HFF-Myc (cell line): ENCODE measurements around the gene ULK4.
"Not testable (repeated sequence)": the region's sequence is repeated elsewhere in the genome, so short reads cannot be mapped to it uniquely, and the experiment has no call there.

Experiments used
- DNase-seq: peaks from one replicate; pipeline ENCODE4 v3.0.0-alpha.2; 2011; ENCODE audit warnings: low read depth; ENCODE audit errors: extremely low read depth
- H3K4me3 ChIP-seq: replicated peaks from 2 replicates; pipeline ENCODE4 v1.5.1; 2011; ENCODE audit warnings: low read depth, mild to moderate bottlenecking, control low read depth, low read length
- CTCF ChIP-seq: IDR thresholded peaks from 2 replicates; pipeline ENCODE4 v1.5.1; 2012; ENCODE audit warnings: mild to moderate bottlenecking, low read depth, low read length, control low read depth; ENCODE audit errors: missing control alignments

ULK4 gene

GRCh38 chr3:41652931-41653330 is 309.0 kb downstream of the ULK4 start:
- no peak for DNase-seq
- H3K4me3 ChIP-seq, result no peak overlapping the region
- TF ChIP-seq CTCF, result no peak

- DNase-seq, result no peak
- no peak for TF ChIP-seq CTCF
- H3K4me3 ChIP-seq, result no peak overlapping the region
These were observed 309.4 kb downstream of the ULK4 start for GRCh38 chr3:41652506-41652905.

- no peak for DNase-seq
- TF ChIP-seq CTCF, result no peak
These were observed 310.2 kb downstream of the ULK4 start for GRCh38 chr3:41651718-41652117.

GRCh38 chr3:41650406-41650805 is 311.5 kb downstream of the ULK4 start:
- TF ChIP-seq CTCF, result no peak
- H3K4me3 ChIP-seq, result no peak overlapping the region
- no peak for DNase-seq

More at GRCh38 chr3:41651718-41652117, 310.2 kb downstream of the ULK4 start:
- H3K4me3 ChIP-seq, result no peak overlapping the region

- no peak for TF ChIP-seq CTCF
- H3K4me3 ChIP-seq, result no peak overlapping the region
- no peak for DNase-seq
These were observed 312.7 kb downstream of the ULK4 start for GRCh38 chr3:41649129-41649739.

- H3K4me3 ChIP-seq, DNase-seq: not testable (repeated sequence)
These were observed 314.2 kb downstream of the ULK4 start for GRCh38 chr3:41647730-41648129.

GRCh38 chr3:41640076-41640475 is 321.8 kb downstream of the ULK4 start:
- DNase-seq, result no peak
- TF ChIP-seq CTCF, result no peak
- H3K4me3 ChIP-seq, result no peak overlapping the region
